COLO829 (cell line): Measurements from ENCODE around the gene NPAS3.
"Not testable (repeated sequence)": the region's sequence is repeated elsewhere in the genome, so short reads cannot be mapped to it uniquely, and the experiment has no call there.

ENCODE experiments used
- DNase-seq: peaks from one replicate; pipeline ENCODE4 v3.0.0; 2012; ENCODE audit warnings: low spot score

Gene NPAS3

DNA sequence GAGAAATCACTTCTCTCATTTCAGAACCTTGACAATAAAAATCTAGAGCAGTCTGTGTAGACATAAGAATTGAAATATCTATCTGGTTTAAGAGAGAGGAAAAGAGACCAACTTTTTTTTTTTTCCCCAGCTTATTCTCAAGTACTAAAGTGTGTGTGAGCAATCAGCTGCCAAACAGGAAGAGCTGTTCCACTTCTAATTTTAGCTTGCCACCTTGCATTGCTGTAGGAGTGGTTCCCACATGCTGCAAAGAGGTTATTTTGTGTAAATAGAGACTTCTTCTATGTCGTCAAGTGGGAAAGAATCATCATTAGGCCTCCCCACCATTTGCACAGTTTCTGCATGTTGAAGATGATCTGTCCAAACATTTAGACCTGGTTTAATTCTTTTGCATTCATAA lies 142.6 kb downstream of the NPAS3 start:
- no peak for DNase-seq

DNA sequence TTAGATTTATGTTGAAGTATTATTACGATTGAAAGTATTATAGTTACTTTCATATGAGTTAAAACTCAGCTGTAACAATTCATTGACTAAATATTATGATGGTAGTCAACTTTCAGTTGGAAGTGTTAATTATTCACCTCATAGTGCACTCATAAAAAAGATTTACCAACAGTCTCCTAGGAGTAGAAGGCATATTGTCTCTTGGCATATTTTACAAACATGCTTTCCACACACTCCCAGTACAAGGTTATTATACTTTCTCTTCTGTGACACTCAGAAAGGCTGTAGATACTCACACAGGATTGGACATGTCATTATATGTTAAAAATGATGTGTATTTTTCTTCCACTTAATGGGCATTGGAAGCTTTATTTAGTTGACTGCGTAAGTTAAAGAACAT lies 147.1 kb downstream of the NPAS3 start:
- DNase-seq = no peak

DNA sequence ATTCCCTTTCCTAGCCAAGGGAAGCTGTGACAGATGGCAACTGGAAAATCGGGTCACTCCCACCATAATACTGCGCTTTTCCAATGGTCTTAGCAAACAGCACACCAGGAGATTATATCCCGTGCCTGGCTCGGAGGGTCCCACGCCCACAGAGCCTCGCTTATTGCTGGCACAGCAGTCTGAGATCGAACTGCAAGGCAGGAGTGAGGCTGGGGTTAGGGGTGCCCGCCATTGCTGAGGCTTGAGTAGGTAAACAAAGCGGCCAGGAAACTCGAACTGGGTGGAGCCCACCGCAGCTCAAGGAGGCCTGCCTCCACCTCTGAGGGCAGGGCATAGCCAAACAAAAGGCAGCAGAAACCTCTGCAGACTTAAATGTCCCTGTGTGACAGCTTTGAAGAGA lies 149.6 kb downstream of the NPAS3 start:
- DNase-seq = not testable (repeated sequence)

DNA sequence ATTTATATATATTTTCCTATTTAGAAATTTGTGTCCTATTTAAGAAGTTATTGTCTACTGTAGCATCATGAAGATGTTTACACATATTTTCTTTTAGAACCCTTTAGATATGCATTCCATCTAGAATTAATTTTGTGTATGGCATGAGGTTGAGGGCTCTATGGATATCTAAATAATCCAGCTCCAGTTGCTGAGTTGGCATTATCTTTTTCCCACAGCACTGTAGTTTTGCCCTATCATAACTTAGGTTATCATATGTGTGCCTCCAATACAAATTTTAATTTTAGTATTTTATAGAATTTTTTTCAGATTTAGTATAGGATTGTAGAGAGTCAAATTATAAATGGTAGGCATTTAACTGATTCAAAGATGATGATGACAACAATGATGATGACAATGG lies 159.3 kb downstream of the NPAS3 start:
- no peak for DNase-seq

DNA sequence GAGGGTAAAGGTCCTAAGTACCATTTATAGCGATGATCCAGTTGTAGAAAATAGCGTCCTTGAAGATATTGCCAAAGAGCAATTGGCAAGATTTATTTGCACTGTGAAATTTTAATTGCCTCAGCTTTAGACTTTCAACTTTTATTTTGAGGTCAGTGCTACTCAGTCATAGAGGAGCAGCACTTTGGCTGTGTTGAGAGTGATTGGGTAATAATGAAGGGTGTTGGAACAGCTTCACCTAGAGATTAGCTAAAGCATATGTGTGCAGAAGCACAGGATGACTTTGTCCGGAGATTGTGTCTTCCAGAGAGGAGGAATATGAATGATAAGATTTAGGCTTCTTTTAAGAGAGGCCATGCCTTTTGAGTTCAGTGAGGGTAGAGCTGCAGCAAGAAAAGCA lies 164.8 kb downstream of the NPAS3 start:
- no peak for DNase-seq

DNA sequence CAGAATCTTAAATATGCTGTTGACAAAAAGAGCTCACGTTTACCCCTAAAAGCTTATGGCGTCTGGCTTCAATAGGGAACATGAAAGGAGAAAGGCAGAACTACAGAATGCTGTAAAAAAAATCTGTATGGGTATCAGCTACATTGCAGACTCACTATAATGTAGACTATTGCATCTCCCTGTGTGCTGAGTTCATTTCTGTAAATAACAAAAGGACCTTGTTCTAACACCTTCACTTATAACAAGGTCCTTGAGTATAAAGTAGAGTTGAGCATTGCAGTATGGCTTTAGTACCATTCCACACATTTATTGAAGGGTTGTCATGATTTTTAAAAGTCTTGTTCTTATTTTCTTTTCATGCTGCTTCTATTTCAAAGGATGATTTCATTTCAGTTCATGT lies 165.3 kb downstream of the NPAS3 start:
- no peak for DNase-seq

DNA sequence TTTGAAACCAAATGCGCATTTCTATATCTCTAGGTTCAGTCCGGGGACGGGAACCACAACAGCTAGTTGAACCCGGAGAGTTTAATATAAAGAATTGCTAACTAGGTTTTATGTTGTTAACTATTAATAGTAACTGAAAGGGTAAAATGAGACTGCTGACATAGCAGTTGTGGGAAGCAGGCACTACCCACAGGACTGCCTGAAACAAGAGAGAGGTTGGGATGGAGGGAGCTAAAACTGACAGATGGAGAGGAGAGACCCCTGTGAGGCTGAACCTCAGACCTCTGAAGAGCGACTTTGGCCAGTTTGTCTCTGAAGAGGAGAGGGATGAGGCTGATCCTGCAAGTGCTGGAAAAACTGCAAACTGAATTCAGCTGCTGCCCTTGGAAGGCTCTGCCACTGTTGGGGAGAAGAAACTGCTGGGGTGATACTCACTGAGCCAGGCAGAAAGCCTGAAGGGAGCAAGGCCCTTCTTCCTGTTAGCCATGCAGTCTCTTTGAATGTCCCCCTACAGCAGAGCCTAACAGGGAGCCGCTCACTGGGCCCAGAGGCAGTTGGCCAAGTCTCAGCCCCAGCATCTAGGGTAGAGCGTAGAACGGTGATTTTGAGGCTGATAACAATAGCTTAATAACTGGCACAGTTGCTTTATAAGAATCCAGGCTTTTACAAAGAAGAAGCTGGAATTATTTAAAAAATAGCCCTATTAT lies 172.2 kb downstream of the NPAS3 start:
- DNase-seq = no peak

DNA sequence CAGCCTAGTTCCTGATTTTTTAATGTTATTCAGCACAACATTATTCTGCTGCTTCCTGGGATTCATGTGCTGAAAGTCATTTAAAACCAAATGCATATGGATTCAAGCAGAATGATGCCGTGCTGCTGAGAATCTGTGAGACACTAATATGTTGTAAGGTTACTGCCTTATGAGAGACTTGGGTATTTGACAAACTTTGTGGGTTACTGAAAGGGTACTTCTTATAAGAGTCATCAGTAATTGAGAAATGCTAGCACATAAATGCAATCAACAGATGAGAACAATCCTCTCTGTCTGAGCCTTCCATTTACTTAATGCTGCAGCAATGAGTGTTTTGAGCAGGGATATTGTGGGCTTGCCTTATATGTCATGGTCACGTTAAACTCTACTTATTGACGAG lies 175.7 kb downstream of the NPAS3 start:
- DNase-seq = no peak

DNA sequence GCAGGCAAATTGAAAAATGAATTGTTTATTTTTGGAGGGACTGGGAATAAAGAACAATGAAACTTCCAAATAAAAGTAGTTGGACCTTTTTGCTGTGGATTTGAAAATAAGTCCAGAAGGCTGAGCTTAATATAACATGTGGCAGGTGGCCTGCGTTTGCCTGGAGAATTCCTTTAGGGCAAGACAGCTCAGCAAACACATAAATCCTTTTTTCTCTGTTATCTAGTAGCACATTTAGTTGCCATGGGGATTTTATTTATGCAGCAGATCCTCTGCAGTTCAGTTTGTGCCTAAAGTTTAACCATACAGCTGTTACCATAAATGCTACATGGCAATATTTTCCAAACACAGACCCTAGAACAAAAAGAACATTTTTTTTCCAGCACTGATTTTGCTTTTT lies 180.0 kb downstream of the NPAS3 start:
- DNase-seq = no peak

DNA sequence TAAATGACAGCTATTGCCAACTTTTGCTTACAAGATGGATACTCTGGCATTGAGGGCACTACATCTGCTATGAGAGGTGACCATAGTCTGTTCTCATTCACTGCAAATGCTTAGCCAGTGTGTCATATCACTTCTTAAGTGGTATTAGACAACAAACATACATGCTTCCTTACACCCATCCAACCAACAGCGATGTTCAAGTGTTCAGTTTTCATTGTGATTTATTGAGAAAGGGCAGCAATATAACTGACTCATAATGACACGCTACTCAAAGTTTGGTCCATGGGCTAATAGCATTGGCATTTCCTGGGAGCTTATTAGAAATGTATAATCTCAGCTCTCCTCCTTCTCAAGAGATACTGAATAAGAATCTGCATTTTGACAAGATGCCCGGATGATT lies 181.7 kb downstream of the NPAS3 start:
- DNase-seq = no peak

DNA sequence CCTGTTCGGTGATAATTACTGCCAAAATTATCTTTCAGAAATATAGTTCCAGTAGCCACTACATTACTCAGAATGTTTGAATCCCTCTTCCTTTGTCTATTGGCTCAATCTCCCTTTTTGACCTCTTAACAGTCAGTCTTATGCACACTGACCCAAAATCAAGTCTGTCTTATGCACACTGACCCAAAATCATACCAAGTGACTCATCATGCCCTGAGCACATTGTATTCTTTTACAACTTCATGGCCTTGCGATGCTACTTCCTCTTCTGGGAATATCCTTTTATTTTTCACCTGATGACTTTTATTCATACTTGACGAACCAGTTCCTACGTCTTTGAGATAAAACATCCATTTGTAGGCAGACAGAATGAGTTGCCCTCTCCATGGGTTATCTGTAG lies 182.3 kb downstream of the NPAS3 start:
- DNase-seq = no peak

DNA sequence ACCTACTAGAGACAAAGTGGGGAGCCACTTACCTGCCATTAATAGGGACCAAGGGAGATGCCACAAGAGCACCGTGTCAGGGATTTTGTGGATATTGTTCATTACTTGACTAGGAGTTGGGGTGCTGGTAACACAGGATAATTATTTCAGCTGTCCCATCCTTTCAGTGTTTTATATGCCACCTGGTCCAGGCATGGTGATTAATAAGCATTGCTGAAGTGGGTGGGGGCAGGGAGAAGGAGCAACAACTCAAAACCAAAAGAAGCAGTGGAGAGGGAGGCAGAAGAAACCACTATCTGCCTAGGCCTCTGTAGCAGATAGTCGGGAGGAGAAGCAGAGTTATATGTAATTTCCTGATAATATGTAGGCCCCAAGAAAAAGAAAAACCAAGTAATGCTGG lies 184.6 kb downstream of the NPAS3 start:
- DNase-seq = no peak

DNA sequence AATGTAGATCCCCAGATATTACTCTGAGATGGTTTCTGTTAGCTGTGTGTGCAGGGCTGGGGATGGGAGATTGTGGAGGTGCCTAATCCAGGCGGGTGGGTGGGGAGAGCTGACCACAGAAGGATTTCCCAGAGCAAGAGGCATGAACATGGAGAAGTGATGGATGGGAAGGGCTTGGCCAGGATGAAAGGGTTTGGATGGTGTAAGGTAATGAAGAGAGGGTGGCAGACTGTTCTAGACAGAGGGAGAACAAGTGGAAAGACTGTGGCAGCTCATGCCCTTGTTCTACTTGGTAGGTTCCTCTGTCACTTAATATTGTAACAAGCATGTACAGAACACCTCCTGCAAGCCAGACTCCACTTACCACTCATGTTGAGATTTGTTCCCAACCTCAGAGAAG lies 187.8 kb downstream of the NPAS3 start:
- no peak for DNase-seq

DNA sequence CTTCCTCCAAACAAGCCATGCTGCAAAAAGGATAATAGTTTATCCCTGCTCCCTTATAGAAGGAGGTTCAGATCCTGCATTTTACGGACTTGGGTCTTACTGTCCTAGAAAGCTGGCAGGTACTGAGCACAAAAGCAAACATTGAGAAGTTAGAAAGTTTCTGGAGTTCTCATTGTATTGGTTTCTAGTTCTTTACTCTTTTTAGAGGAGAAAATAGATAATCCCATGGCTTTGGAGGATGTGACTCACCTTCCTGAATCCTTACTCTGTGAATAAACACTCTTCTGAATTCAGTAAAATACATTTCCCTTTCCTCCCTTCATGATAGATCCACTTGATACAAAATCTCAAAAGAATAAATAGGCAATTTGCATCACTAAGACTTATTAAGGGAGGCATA lies 188.9 kb downstream of the NPAS3 start:
- peak; percentile 35 for DNase-seq

DNA sequence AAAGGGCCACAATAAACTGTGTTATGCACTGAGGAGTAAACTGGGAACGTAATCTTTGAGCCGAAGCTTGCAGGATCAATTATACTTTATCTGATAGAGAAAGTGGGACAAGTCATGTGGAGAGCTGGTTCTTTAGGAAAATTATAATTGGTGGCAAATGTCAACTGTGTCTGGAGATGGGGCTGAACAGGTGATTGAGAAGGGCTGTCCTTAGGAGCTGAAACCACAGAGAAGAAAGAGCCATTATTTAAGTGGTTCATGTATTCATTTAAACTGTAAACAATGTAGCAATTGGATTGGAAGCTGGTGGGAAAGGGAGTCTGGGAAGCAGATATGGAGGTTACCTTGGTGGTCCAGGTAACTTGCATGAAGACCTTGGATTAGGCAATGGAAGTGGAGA lies 193.1 kb downstream of the NPAS3 start:
- DNase-seq = no peak

DNA sequence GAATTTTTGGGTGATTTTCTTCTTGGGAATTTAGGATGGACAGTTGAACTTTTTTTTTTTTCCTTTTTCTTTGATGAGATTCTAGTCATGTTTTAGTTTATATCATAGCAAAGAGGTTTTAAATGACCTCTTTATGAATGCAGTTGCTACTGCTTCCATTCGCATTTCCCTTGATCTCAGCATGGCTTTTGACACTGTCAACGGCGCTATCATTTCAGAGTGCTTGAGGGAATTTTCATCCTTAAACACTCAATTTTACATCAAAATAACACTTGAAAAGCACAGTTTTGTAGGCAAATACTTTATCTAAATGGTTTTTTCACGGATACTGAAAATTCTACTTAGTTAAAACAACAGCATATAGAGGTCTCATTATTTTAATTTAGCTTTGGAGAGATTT lies 195.5 kb downstream of the NPAS3 start:
- DNase-seq = no peak

DNA sequence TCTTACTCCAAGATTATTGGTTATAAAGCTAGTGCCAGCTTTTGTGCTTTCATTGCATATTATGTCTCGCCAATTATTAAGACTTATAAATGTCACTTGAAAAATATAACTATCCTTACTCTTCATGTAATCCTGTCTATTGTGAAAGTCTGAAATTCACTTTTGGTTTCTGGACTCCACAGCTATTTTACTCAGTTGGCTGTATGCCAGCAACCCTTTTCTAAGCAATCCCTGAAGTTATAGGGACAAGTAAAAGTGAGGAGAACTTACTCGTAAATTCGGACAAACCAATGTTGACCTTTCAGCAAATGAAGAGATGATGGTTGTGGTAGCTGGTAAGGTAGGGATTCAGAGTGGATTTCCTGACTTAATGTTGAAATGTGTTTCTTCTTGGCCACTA lies 196.3 kb downstream of the NPAS3 start:
- no peak for DNase-seq

DNA sequence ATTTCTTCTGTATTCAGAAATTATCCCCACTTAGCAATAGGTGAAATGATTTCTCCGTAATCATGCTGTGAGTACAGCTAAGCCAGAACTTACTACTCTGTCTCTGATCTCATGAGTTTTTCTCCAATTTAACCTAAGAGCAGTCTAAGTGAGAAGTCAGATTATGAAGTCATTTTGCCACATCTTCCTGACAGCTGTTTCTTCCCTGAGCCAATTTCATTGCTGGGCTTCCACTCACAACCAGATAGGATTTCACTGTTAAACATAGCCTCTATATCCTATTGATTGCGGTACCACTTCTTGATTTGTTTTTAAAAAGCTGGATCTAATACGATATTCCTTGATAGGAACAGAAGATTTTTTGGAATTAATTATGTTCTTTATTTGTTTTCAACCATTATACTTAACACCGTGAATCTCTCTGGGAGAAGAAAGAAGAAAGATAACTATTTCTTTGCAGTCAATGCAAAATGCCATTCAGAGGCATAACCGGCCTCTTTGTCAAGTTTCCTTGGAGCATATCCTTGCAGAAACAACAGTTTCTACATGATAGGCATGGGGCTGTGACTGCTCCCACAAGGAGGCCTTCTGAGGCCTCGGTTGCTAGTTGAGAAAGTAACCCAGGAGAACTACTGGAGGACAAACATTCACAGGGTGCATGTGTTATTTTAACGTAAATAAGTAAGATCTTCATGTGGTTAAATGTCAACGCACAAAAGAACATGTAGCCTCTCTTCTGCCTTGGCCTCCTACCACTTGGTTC lies 212.2 kb downstream of the NPAS3 start:
- no peak for DNase-seq

DNA sequence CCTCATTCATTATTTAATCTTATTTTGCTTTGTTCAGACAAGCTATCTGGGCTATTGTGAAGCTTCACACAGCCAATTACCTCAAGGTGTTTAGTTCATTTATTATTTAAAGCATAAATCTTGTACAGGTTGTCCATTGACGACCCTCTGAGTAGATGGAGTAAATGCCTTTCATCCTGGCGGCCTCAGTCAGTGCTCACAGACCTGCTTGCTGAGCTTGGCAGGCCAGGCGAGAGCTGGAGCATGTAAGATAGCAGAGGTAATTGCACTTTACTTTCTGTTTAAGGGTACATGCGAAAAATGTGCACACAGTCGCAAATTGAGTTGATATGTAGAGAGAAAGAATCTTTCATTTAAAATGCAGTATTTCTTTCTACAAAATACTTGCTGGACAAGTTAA lies 224.4 kb downstream of the NPAS3 start:
- no peak for DNase-seq

DNA sequence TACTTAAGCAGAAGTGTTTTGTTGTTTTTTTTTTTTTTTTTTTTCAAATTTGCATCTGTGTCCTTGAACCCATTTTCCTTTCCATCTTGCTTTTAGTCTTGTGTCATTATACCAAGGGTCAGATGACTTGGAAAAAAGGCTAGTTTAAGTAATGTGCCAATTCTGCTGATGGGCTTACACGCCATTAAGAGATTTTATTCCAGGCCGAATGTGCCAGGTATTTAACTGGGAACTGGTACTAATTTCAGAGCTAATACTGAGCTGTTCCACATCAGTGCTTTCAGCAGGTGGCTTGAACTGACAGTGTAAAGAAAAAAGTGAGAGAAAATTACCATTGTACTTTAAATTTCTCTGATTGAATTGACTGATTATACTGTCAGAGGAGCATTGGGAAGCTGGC lies 224.9 kb downstream of the NPAS3 start:
- no peak for DNase-seq

DNA sequence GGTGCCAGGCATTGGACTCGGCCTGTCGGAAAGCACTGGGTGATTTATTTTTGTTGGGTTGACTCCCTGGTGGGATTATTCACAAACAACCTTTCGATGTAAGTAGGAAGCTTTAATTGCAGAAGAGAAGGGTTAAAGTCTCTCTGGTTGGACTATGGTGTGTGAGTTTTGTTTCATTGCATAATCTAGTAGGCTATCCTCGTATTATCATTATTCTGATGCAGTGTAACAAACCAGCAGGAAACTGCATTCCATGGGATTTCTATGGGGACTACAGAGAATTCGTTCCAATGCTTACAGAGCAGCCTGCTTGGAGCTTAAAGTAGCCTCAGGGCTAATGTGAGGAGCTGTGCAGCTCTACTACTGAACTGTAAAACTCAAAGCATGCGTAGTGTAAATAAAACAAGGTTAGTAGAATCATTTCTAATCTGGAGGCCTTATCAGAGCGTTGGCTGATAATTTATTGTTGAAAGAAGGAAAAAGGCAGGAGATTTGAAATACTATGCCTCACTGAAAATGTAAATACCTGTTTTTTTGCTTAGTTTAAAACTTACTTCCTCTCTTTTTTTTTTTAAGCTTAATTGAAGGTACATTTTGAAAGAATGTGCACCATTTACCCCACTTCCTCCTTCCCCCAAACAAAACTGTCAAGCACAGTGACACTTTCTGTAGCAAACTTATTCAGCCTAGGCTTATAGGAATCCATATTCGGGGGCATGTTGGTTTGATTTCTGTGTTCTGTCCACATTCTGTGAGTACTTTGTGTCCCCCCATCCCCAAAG lies 226.7 kb downstream of the NPAS3 start:
- DNase-seq = no peak

DNA sequence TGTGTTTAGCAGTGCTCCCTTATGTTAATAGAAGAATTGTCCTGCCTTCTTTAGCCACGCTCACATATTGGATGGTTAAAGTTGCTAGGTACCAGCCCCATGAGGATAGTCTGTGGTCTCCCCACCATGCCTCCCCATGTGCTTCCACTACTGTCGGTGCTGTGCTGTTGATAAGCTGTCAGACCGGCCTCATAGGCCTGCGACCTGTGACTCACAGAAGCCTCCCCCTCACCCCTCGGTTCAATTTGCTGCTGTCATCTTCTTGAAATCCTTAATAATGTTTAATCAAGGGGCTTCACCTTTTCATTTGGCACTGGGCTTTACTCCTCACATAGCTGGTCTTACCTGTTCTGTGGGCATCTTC lies 227.2 kb downstream of the NPAS3 start:
- DNase-seq = no peak

DNA sequence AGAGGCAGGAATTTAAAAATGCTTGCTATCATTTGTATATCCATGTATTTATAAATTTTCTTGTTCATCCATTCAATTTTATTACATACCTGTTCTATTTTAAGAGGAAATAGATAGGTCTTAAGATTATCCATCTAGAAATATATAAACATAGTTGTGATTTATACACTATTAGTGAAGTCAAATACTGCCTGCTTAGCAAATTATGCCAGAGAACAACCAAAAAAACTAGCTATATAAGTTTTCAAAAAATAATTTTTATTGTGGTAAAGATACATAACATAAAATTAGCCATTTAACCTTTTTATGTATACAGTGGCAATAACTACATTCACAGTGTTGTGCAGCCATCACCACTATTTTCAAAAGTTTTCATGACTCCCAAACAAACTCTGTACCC lies 237.3 kb downstream of the NPAS3 start:
- no peak for DNase-seq
